Measurements from ENCODE around the gene PARD3.

Gene PARD3

GRCh38 chr10:34537629-34538231 is 277.4 kb downstream of the PARD3 start:
- no peak for DNase-seq (ENCODE audit: low read depth)

- no peak for DNase-seq (ENCODE audit: low read depth)
Measured at GRCh38 chr10:34535872-34536271, 279.2 kb downstream of the PARD3 start.

GRCh38 chr10:34530778-34531177 is 284.3 kb downstream of the PARD3 start:
- no peak for DNase-seq (ENCODE audit: low read depth)

GRCh38 chr10:34528320-34528719 is 286.8 kb downstream of the PARD3 start:
- DNase-seq (ENCODE audit: low read depth), result no peak

- DNase-seq (ENCODE audit: low read depth), result no peak
Measured at GRCh38 chr10:34526758-34527730, 288.1 kb downstream of the PARD3 start.

GRCh38 chr10:34526186-34526585 is 288.9 kb downstream of the PARD3 start:
- no peak for DNase-seq (ENCODE audit: low read depth)

- no peak for DNase-seq (ENCODE audit: low read depth)
Measured at GRCh38 chr10:34524369-34525091, 290.6 kb downstream of the PARD3 start.

- no peak for DNase-seq (ENCODE audit: low read depth)
Measured at GRCh38 chr10:34523017-34523767, 291.9 kb downstream of the PARD3 start.

GRCh38 chr10:34522546-34522945 is 292.6 kb downstream of the PARD3 start:
- no peak for DNase-seq (ENCODE audit: low read depth)

- DNase-seq (ENCODE audit: low read depth), result no peak
Measured at GRCh38 chr10:34520510-34520909, 294.6 kb downstream of the PARD3 start.

GRCh38 chr10:34520084-34520483 is 295.0 kb downstream of the PARD3 start:
- no peak for DNase-seq (ENCODE audit: low read depth)

- DNase-seq (ENCODE audit: low read depth), result no peak
Measured at GRCh38 chr10:34514290-34514689, 300.8 kb downstream of the PARD3 start.

GRCh38 chr10:34513636-34514035 is 301.5 kb downstream of the PARD3 start:
- no peak for DNase-seq (ENCODE audit: low read depth)

- no peak for DNase-seq (ENCODE audit: low read depth)
Measured at GRCh38 chr10:34507217-34507616, 307.9 kb downstream of the PARD3 start.

- no peak for DNase-seq (ENCODE audit: low read depth)
Measured at GRCh38 chr10:34506786-34507185, 308.3 kb downstream of the PARD3 start.

- no peak for DNase-seq (ENCODE audit: low read depth)
Measured at GRCh38 chr10:34505338-34505737, 309.8 kb downstream of the PARD3 start.

GRCh38 chr10:34504534-34504933 is 310.6 kb downstream of the PARD3 start:
- no peak for DNase-seq (ENCODE audit: low read depth)

- no peak for DNase-seq (ENCODE audit: low read depth)
Measured at GRCh38 chr10:34503704-34504103, 311.4 kb downstream of the PARD3 start.

GRCh38 chr10:34499612-34500279 is 315.4 kb downstream of the PARD3 start:
- DNase-seq (ENCODE audit: low read depth), result no peak

- no peak for DNase-seq (ENCODE audit: low read depth)
Measured at GRCh38 chr10:34498821-34499220, 316.3 kb downstream of the PARD3 start.

- DNase-seq (ENCODE audit: low read depth), result no peak
Measured at GRCh38 chr10:34495938-34496337, 319.2 kb downstream of the PARD3 start.

All from activated T-helper 1 cell treated with Interleukin-2 at 50 U/mL for 16 hours (primary cell).